Stimulated activated CD4-positive, alpha-beta T cell treated with anti-CD3 and anti-CD28 coated beads, Interleukin-2, amount 100 ng/mL, for 48 hours (primary cell): ENCODE data around the gene SLC38A3.

Experiments used
- DNase-seq, 2 donors: peaks; one replicate each; pipeline ENCODE4 v3.0.0-alpha.2; 2020

SLC38A3 gene

GRCh38 chr3:50169232-50169832 lies 35.7 kb upstream of the SLC38A3 start:
- DNase-seq = no peak

DNA sequence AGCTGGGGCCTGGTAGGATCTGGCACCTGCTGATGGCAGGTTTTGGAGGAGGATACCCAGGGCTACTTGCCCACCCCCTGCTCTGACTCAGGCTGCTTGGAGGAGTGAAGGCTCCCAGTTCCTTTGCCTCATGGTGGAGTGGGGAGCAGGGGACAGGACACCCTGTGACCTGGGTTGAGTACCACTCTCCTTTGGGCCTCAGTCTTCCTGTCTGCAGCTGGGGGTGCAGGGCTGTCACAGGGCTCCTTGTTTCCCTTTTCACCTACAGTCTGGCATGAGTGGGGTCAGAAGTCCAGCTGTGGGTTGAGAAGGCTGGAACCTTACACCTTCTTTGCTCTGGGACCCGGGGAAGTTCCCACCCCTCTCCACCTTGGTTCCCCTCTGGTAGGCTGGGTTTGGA lies 35.2 kb upstream of the SLC38A3 start:
- DNase-seq = no peak

- DNase-seq = no peak
Observed at GRCh38 chr3:50170689-50171088, 34.4 kb upstream of the SLC38A3 start.

DNA sequence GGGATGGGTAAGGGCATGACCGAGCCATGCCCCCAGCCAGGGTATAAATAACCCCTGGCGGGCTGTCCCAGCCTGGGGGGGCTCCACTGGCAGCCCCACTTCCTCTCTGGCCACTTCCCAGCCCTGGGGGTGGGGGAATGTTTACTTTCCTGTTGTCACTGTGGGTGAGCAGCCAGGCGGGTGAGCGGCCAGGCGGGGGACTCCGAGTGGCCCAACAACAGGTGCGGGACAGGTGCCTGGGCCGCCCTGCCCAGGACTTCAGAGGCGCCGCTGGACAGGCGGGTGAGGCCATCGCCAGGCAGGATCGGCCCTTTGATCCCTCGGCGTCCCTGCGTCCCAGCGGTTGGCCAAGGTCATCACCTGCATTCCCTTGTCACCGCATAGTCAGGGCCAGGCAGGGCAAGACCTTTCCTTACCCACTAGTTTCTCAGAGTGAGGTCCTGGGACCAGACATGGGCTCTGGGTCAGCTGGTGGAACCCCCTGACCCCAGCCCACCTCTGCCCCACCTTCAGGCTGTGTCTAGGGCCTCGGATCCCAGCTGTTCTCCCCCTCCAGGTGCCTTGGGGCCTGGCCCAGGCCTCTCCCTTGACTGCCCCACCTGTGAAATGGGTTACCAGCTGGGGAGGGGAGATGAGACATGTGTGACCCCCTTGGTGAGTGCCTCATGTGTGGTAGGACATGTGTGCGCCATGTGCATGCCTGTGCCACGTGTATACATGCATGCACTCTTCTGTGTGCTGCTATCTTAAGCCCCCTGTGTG lies 33.4 kb upstream of the SLC38A3 start:
- no peak for DNase-seq

GRCh38 chr3:50172626-50173220 lies 32.3 kb upstream of the SLC38A3 start:
- DNase-seq = no peak

- no peak for DNase-seq
Observed at GRCh38 chr3:50173685-50174516, 31.2 kb upstream of the SLC38A3 start.

DNA sequence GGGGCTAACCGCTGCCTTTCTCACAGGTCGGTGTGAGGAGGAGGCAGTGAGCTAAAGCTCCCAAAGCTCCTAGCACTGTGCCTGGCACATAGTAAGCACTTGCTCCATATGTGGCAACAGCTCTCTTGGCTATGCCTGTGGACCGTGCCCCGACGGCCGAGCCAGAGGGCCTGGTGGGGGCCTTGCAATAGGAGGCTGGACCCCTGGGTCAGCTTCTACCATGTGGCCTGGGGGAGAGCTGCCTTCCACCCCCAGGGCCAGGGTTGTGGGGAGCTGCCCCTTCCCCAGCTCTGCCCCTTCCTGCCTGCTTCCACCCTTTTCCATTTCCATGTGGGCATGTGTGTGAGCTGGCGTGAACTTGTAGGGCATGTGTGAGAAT lies 30.6 kb upstream of the SLC38A3 start:
- DNase-seq = no peak

DNA sequence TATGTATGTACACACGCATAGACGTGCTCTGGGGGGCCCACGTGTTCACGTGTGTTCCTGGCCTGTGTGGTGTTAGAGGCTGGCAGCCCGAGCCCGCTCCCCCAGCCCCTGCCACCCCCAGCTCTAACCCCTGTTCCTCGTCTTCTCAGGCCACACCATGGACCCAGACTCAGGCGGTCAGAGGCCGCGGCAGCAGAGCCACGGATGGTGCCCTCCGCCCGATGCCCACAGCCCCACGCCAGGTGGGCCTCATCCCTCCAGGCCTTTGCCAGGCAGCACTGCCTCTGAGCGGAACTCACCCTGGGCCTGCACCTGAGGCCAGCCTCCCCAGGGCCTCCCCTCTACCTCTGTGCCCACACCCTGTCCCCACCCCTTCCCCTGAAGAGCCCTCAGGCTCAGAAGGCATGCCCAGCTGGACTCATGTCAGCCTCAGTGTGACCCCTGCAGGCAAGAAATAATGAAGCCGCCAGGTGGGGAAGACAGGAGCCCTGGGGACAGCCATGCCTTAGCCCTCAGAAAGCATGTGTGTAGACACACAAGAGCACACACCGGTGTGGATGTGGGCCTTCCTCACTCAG lies 30.0 kb upstream of the SLC38A3 start:
- DNase-seq = no peak

GRCh38 chr3:50177346-50177745 lies 27.7 kb upstream of the SLC38A3 start:
- DNase-seq = no peak

GRCh38 chr3:50179710-50180109 lies 25.4 kb upstream of the SLC38A3 start:
- no peak for DNase-seq

DNA sequence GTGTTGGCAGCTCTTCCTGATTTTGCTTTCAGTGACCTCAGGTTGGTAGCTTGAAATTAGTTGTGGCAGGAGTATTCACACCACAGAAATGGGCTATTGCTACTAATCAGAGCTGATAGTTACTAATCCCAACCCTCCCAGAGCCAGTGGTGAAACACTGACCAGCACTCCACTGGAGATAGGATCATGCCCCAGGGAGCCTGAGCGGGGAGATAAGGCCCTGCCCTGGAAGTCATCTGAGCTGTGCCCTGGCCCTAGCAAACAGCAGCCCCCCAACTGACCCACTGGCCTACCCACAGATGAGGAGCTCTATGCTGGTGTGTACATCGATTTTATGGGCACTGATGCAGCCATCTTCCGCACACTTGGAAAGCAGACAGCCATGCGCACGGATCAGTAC lies 23.1 kb upstream of the SLC38A3 start:
- DNase-seq = no peak

- DNase-seq = no peak
Observed at GRCh38 chr3:50182533-50183099, 22.5 kb upstream of the SLC38A3 start.

GRCh38 chr3:50183755-50184154 lies 21.3 kb upstream of the SLC38A3 start:
- DNase-seq = no peak

- no peak for DNase-seq
Observed at GRCh38 chr3:50184242-50184978, 20.7 kb upstream of the SLC38A3 start.

DNA sequence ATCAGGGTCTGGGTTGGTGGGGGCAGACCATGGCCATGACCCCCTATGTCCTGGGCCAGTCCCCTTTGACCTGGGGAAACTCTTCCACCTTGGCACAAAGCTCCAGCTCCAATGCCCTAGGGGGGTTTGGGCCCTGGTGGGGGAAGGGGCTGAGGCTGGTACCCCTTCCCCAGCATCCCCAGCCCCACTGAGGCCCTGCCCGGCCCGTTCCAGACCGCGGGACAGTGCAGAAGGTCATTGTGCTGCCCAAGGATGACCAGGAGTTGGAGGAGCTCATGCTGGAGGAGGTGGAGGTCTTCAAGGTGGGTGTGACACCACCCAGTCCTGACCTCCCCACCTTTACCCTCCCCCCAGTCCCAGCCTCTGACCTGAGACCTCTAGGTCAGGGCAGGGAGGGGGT lies 19.8 kb upstream of the SLC38A3 start:
- no peak for DNase-seq

- DNase-seq = no peak
Observed at GRCh38 chr3:50186096-50186495, 19.0 kb upstream of the SLC38A3 start.

GRCh38 chr3:50187750-50188149 lies 17.3 kb upstream of the SLC38A3 start:
- DNase-seq = no peak

DNA sequence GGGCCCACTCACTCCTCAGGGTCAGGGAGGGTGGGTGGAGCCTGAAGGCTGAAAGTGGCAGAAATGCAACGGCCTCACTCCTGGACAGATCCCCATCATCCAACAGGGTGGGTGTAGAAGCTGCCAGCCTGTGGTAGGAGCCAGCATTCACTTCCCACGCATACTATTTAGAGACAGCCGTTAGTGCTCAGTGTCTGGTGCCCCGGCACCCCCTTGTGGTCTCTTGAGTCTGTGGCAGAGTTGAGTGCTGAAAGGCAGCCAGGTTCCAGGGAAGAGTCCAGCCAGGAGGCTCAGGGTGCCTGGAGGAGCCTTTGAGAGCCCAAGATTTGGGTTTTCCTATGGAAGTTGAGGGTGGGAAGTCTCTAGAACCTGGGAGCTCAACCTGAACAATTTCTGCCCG lies 15.8 kb upstream of the SLC38A3 start:
- peak; percentile 25 to 32 for DNase-seq

DNA sequence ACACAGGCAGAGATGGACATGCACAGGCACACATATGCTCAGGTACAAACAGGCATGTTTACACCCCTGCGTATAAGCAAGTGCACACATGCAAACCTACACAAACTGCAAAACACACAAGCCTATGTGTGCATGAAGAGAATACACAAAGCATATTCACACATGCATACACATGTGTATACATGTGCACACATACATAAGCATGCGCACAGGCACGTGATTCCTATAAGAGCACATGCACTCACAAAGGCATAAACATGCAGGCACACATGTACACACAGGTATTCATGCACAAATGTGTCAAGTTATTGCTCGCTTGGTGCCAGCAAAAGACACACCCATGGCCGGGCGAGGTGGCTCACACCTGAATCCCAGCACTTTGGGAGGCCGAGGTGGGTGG lies 15.1 kb upstream of the SLC38A3 start:
- DNase-seq = no peak

- no peak for DNase-seq
Observed at GRCh38 chr3:50190936-50191660, 14.0 kb upstream of the SLC38A3 start, which contains the start of gene GNAT1. TSS of gene GNAT1 (plus strand) at chr3:50191610. CDS start at chr3:50191726, 116 bp downstream.

DNA sequence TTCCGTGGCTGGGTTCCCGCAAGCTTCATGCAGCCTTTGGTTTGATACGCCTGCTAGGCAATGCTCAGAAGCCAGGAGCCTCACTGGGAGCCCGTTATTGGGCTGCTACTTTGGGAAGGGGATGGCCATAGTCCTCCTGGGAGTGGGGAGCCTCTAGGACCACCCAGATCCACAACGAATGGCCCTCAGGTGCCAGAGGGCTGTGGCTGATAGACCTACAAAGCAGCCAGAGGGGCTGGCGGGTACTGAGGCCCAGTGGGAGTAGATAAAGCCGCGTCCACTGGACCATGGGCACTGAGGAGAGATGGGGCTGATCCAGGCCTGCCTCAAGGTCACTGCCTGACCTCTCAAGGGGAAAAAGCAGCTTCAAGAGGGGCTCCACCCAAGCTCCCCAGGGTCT lies 12.9 kb upstream of the SLC38A3 start:
- no peak for DNase-seq
